Measurements from ENCODE around the gene TMSB10.
"Not testable (repeated sequence)": the region's sequence is repeated elsewhere in the genome, so short reads cannot be mapped to it uniquely, and the experiment has no call there.

TMSB10 gene

GRCh38 chr2:84875619-84876018 is 29.8 kb upstream of the TMSB10 start:
- H3K79me1 ChIP-seq (ENCODE audit: low read length); H3K9ac ChIP-seq (ENCODE audit: low read length); H3K18ac ChIP-seq (ENCODE audit: low read length); H3K4me1 ChIP-seq (ENCODE audit: control insufficient read depth in 1 of 2, insufficient read depth in 2 of 2, low read length in 2 of 2); H3K14ac ChIP-seq (ENCODE audit: low read length); H2AK5ac ChIP-seq (ENCODE audit: low read length); H3K4me3 ChIP-seq (ENCODE audit: low read depth, low read length); H3K79me2 ChIP-seq (ENCODE audit: control insufficient read depth, insufficient read depth, low read length, poor library complexity); H3K23ac ChIP-seq (ENCODE audit: low read length); DNase-seq; H3K9me3 ChIP-seq (ENCODE audit: insufficient read depth, low read depth, low read length); H2BK120ac ChIP-seq (ENCODE audit: insufficient read depth, low read length, poor library complexity); H2BK5ac ChIP-seq (ENCODE audit: low read depth, low read length, poor library complexity); H4K91ac ChIP-seq (ENCODE audit: low read depth, low read length); H2BK12ac ChIP-seq (ENCODE audit: low read length); H2AFZ ChIP-seq (ENCODE audit: insufficient read depth, low read length, poor library complexity); H3K36me3 ChIP-seq (ENCODE audit: control insufficient read depth in 1 of 2, insufficient read depth in 2 of 2, low read length in 2 of 2); H3K4me2 ChIP-seq (ENCODE audit: low read length); H3K4ac ChIP-seq (ENCODE audit: low read depth, low read length); H3K27ac ChIP-seq (ENCODE audit: low read depth, low read length); H4K12ac ChIP-seq (ENCODE audit: low read depth, low read length); H4K8ac ChIP-seq (ENCODE audit: low read depth, low read length): not testable (repeated sequence)
- H3K27me3 ChIP-seq (ENCODE audit: insufficient read depth, low read length) = peaks cover 16% of the 10 kb centered on the region
- no CpG with 5 or more reads among the region's 1 CpG for WGBS (ENCODE audit: extremely low coverage, insufficient coverage, insufficient read length)

- no peak overlapping the region for H3K4me3 ChIP-seq (ENCODE audit: low read depth, low read length)
- H3K36me3 ChIP-seq (ENCODE audit: control insufficient read depth in 1 of 2, insufficient read depth in 2 of 2, low read length in 2 of 2) = peaks cover 2% of the 10 kb centered on the region in 2 experiments
- peaks cover 21% of the 10 kb centered on the region for H3K27me3 ChIP-seq (ENCODE audit: insufficient read depth, low read length)
- H4K91ac ChIP-seq (ENCODE audit: low read depth, low read length) = no peak overlapping the region
- H3K23ac ChIP-seq (ENCODE audit: low read length) = no peak overlapping the region
- H3K27ac ChIP-seq (ENCODE audit: low read depth, low read length) = no peak overlapping the region
- no peak overlapping the region for H3K4ac ChIP-seq (ENCODE audit: low read depth, low read length)
- no peak overlapping the region for H3K4me2 ChIP-seq (ENCODE audit: low read length)
- peaks cover 5% of the 10 kb centered on the region in 2 experiments for H3K4me1 ChIP-seq (ENCODE audit: control insufficient read depth in 1 of 2, insufficient read depth in 2 of 2, low read length in 2 of 2)
- H4K12ac ChIP-seq (ENCODE audit: low read depth, low read length) = no peak overlapping the region
- H2BK5ac ChIP-seq (ENCODE audit: low read depth, low read length, poor library complexity) = no peak overlapping the region
- no peak overlapping the region for H3K14ac ChIP-seq (ENCODE audit: low read length)
- no peak overlapping the region for H2BK12ac ChIP-seq (ENCODE audit: low read length)
- peaks cover 4% of the 10 kb centered on the region for H3K79me1 ChIP-seq (ENCODE audit: low read length)
- H2AFZ ChIP-seq (ENCODE audit: insufficient read depth, low read length, poor library complexity) = no peak overlapping the region
- DNase-seq = no peak
- no peak overlapping the region for H2AK5ac ChIP-seq (ENCODE audit: low read length)
- no peak overlapping the region for H4K8ac ChIP-seq (ENCODE audit: low read depth, low read length)
- WGBS (ENCODE audit: extremely low coverage, insufficient coverage, insufficient read length) = no CpG with 5 or more reads among the region's 3 CpGs
- no peak overlapping the region for H3K18ac ChIP-seq (ENCODE audit: low read length)
- no peak overlapping the region for H2BK120ac ChIP-seq (ENCODE audit: insufficient read depth, low read length, poor library complexity)
- peaks cover 2% of the 10 kb centered on the region for H3K9me3 ChIP-seq (ENCODE audit: insufficient read depth, low read depth, low read length)
- H3K9ac ChIP-seq (ENCODE audit: low read length) = no peak overlapping the region
- H3K79me2 ChIP-seq (ENCODE audit: control insufficient read depth, insufficient read depth, low read length, poor library complexity) = peaks cover 2% of the 10 kb centered on the region
Observed at GRCh38 chr2:84876369-84876768, 29.1 kb upstream of the TMSB10 start.

GRCh38 chr2:84878459-84878858 is 27.0 kb upstream of the TMSB10 start:
- DNase-seq = no peak
- H4K12ac ChIP-seq (ENCODE audit: low read depth, low read length) = no peak overlapping the region
- H3K4ac ChIP-seq (ENCODE audit: low read depth, low read length) = no peak overlapping the region
- H3K27me3 ChIP-seq (ENCODE audit: insufficient read depth, low read length) = peaks cover 26% of the 10 kb centered on the region
- H4K91ac ChIP-seq (ENCODE audit: low read depth, low read length) = no peak overlapping the region
- no peak overlapping the region for H2AFZ ChIP-seq (ENCODE audit: insufficient read depth, low read length, poor library complexity)
- peaks cover 2% of the 10 kb centered on the region for H3K79me2 ChIP-seq (ENCODE audit: control insufficient read depth, insufficient read depth, low read length, poor library complexity)
- no peak overlapping the region for H3K18ac ChIP-seq (ENCODE audit: low read length)
- no peak overlapping the region for H3K9ac ChIP-seq (ENCODE audit: low read length)
- H3K4me3 ChIP-seq (ENCODE audit: low read depth, low read length) = no peak overlapping the region
- H2BK120ac ChIP-seq (ENCODE audit: insufficient read depth, low read length, poor library complexity) = no peak overlapping the region
- no peak overlapping the region for H3K27ac ChIP-seq (ENCODE audit: low read depth, low read length)
- H3K4me1 ChIP-seq (ENCODE audit: control insufficient read depth in 1 of 2, insufficient read depth in 2 of 2, low read length in 2 of 2) = peaks cover 5% of the 10 kb centered on the region in 2 experiments
- peaks cover 4% of the 10 kb centered on the region for H3K79me1 ChIP-seq (ENCODE audit: low read length)
- no peak overlapping the region for H2BK12ac ChIP-seq (ENCODE audit: low read length)
- no peak overlapping the region for H2BK5ac ChIP-seq (ENCODE audit: low read depth, low read length, poor library complexity)
- H3K23ac ChIP-seq (ENCODE audit: low read length) = no peak overlapping the region
- H3K14ac ChIP-seq (ENCODE audit: low read length) = no peak overlapping the region
- H3K36me3 ChIP-seq (ENCODE audit: control insufficient read depth in 1 of 2, insufficient read depth in 2 of 2, low read length in 2 of 2) = peaks cover 2% of the 10 kb centered on the region in 2 experiments
- no peak overlapping the region for H3K4me2 ChIP-seq (ENCODE audit: low read length)
- WGBS (ENCODE audit: extremely low coverage, insufficient coverage, insufficient read length) = no CpG with 5 or more reads among the region's 1 CpG
- no peak overlapping the region for H4K8ac ChIP-seq (ENCODE audit: low read depth, low read length)
- peaks cover 2% of the 10 kb centered on the region for H3K9me3 ChIP-seq (ENCODE audit: insufficient read depth, low read depth, low read length)
- no peak overlapping the region for H2AK5ac ChIP-seq (ENCODE audit: low read length)

- H2BK12ac ChIP-seq (ENCODE audit: low read length) = no peak overlapping the region
- no peak overlapping the region for H4K91ac ChIP-seq (ENCODE audit: low read depth, low read length)
- peaks cover 5% of the 10 kb centered on the region in 2 experiments for H3K4me1 ChIP-seq (ENCODE audit: control insufficient read depth in 1 of 2, insufficient read depth in 2 of 2, low read length in 2 of 2)
- DNase-seq = no peak
- peaks cover 26% of the 10 kb centered on the region for H3K27me3 ChIP-seq (ENCODE audit: insufficient read depth, low read length)
- H2BK5ac ChIP-seq (ENCODE audit: low read depth, low read length, poor library complexity) = no peak overlapping the region
- H2AK5ac ChIP-seq (ENCODE audit: low read length) = no peak overlapping the region
- no peak overlapping the region for H3K18ac ChIP-seq (ENCODE audit: low read length)
- no peak overlapping the region for H2AFZ ChIP-seq (ENCODE audit: insufficient read depth, low read length, poor library complexity)
- H3K79me1 ChIP-seq (ENCODE audit: low read length) = peaks cover 4% of the 10 kb centered on the region
- WGBS (ENCODE audit: extremely low coverage, insufficient coverage, insufficient read length) = no CpG with 5 or more reads among the region's 7 CpGs
- no peak overlapping the region for H3K9ac ChIP-seq (ENCODE audit: low read length)
- peaks cover 2% of the 10 kb centered on the region for H3K79me2 ChIP-seq (ENCODE audit: control insufficient read depth, insufficient read depth, low read length, poor library complexity)
- H2BK120ac ChIP-seq (ENCODE audit: insufficient read depth, low read length, poor library complexity) = no peak overlapping the region
- H3K4me3 ChIP-seq (ENCODE audit: low read depth, low read length) = no peak overlapping the region
- no peak overlapping the region for H4K8ac ChIP-seq (ENCODE audit: low read depth, low read length)
- no peak overlapping the region for H3K27ac ChIP-seq (ENCODE audit: low read depth, low read length)
- no peak overlapping the region for H3K4me2 ChIP-seq (ENCODE audit: low read length)
- H3K14ac ChIP-seq (ENCODE audit: low read length) = no peak overlapping the region
- peaks cover 2% of the 10 kb centered on the region in 2 experiments for H3K36me3 ChIP-seq (ENCODE audit: control insufficient read depth in 1 of 2, insufficient read depth in 2 of 2, low read length in 2 of 2)
- no peak overlapping the region for H4K12ac ChIP-seq (ENCODE audit: low read depth, low read length)
- H3K4ac ChIP-seq (ENCODE audit: low read depth, low read length) = no peak overlapping the region
- H3K9me3 ChIP-seq (ENCODE audit: insufficient read depth, low read depth, low read length) = peaks cover 2% of the 10 kb centered on the region
- H3K23ac ChIP-seq (ENCODE audit: low read length) = no peak overlapping the region
Observed at GRCh38 chr2:84878896-84879583, 26.4 kb upstream of the TMSB10 start.
